ENCODE data around the gene PLXNA4.

- TF ChIP-seq, protein P1, sequence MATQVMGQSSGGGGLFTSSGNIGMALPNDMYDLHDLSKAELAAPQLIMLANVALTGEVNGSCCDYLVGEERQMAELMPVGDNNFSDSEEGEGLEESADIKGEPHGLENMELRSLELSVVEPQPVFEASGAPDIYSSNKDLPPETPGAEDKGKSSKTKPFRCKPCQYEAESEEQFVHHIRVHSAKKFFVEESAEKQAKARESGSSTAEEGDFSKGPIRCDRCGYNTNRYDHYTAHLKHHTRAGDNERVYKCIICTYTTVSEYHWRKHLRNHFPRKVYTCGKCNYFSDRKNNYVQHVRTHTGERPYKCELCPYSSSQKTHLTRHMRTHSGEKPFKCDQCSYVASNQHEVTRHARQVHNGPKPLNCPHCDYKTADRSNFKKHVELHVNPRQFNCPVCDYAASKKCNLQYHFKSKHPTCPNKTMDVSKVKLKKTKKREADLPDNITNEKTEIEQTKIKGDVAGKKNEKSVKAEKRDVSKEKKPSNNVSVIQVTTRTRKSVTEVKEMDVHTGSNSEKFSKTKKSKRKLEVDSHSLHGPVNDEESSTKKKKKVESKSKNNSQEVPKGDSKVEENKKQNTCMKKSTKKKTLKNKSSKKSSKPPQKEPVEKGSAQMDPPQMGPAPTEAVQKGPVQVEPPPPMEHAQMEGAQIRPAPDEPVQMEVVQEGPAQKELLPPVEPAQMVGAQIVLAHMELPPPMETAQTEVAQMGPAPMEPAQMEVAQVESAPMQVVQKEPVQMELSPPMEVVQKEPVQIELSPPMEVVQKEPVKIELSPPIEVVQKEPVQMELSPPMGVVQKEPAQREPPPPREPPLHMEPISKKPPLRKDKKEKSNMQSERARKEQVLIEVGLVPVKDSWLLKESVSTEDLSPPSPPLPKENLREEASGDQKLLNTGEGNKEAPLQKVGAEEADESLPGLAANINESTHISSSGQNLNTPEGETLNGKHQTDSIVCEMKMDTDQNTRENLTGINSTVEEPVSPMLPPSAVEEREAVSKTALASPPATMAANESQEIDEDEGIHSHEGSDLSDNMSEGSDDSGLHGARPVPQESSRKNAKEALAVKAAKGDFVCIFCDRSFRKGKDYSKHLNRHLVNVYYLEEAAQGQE (IDR thresholded peaks at IDR 0.05; ENCODE audit: insufficient read depth in 1 of 2, low read depth in 2 of 2, low read length in 2 of 2): no peak
- TF ChIP-seq POLR2AphosphoS5 (IDR thresholded peaks at IDR 0.05; ENCODE audit: low read depth, low read length) (no peak), TAF1 (IDR thresholded peaks at IDR 0.05; ENCODE audit: borderline replicate concordance, insufficient read depth, low read length) (no peak), SIN3A (IDR thresholded peaks at IDR 0.05; ENCODE audit: borderline replicate concordance, insufficient read depth, low read length) (no peak), FOXP2 (optimal IDR thresholded peaks at IDR 0.05; ENCODE audit: borderline replicate concordance, extremely low read depth, extremely low read length, insufficient read depth) (no peak)
These were observed 334.0 kb downstream of the PLXNA4 start for GRCh38 chr7:132242192-132242812.
